PFSK-1 (cell line): ENCODE results near the gene MBNL2.

ENCODE experiments used
- FOXP2 ChIP-seq: optimal IDR thresholded peaks from 2 replicates; pipeline ENCODE3; 2011; ENCODE audit warnings: borderline replicate concordance, control low read depth, inconsistent platforms; ENCODE audit not compliant: insufficient read depth; ENCODE audit errors: extremely low read length, extremely low read depth
- POLR2AphosphoS5 ChIP-seq: IDR thresholded peaks from 2 replicates; pipeline ENCODE4 v1.6.1; 2012; ENCODE audit warnings: low read depth, mild to moderate bottlenecking, control low read depth, low read length, moderate library complexity
- REST ChIP-seq, 2 experiments: IDR thresholded peaks; 2 replicates each; pipeline versions ENCODE4 v1.6.1 to v1.8.0; 2011 to 2012; ENCODE audit warnings: low read depth in 2 of 2, low read length in 2 of 2, control low read depth in 1 of 2, inconsistent platforms in 1 of 2, mild to moderate bottlenecking in 1 of 2, moderate library complexity in 1 of 2; ENCODE audit not compliant: insufficient read depth in 1 of 2
- SIN3A ChIP-seq: IDR thresholded peaks from 2 replicates; pipeline ENCODE4 v1.6.1; 2012; ENCODE audit warnings: mild to moderate bottlenecking, low read length, moderate library complexity, borderline replicate concordance; ENCODE audit not compliant: insufficient read depth
- TAF1 ChIP-seq: IDR thresholded peaks from 2 replicates; pipeline ENCODE4 v1.6.1; 2012; ENCODE audit warnings: low read length, control low read depth, borderline replicate concordance; ENCODE audit not compliant: insufficient read depth

The MBNL2 gene

DNA sequence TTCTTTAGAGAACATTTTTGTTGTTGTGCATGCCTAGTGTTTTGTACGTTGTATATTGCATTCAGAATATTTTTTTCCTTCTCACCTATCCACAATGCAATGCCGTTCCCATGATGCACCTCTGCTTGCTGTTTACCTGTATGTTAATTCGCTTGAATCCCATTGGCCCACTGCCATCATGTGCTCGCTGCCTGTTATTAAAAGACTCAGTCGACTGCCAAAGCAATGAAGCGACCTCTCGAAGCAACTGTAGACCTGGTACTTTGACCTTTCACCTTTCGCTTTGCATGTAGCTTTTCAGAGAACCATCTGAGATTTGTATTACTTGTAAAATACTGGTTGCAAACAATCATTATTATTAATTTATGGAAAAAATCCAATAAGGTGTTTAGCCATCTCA, 134.5 kb downstream of the MBNL2 start:
- TF ChIP-seq TAF1 (no peak), FOXP2 (no peak), POLR2AphosphoS5 (no peak)

DNA sequence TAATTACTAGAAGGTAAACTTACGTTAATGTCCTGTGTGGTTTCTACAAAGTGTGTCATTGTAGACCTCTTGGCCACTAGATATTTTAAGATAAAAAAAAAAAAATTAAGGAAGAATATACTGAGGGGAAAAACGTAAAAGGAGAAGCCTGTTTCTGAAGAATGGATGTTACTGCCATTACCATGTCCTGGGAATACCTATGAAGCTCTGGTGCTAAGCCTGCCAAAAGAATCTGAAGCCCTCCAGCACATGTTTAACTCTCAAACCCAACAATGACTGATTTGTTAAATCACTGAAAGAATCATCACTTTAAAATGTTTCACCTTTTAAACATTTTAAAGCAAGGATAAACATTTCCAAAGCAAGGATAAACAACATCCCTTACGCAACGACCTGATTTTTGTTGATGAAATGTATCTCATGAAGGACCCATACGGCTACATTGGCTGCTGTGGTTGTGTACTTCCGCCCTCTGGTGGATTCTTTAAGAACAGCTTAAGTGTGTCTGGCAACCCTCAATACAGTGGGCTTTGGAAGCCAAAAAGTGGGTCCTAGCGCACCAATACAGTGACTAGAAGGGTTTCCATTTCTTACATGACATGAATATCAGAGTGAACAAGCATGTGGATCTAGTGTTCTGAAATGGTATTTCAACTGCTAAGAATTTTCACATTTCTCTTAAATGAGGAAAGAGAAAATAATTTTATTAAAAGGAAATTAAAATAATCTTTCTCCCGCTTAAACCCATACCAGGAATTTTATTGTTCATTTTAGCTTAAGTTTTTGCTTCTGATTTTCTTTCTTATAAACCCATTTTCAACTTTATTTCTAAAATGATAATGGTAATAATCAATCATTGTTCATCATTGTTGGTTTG, 137.3 kb downstream of the MBNL2 start:
- no peak for TF ChIP-seq POLR2AphosphoS5
- TF ChIP-seq TAF1: no peak
- TF ChIP-seq SIN3A: no peak
- no peak for TF ChIP-seq REST (IDR thresholded peaks at IDR 0.05; ENCODE audit: insufficient read depth in 1 of 2, low read depth in 2 of 2, low read length in 2 of 2)
- no peak for TF ChIP-seq FOXP2

GRCh38 chr13:97360610-97361009, 138.5 kb downstream of the MBNL2 start:
- TF ChIP-seq POLR2AphosphoS5 (no peak), REST (IDR thresholded peaks at IDR 0.05; ENCODE audit: insufficient read depth in 1 of 2, low read depth in 2 of 2, low read length in 2 of 2) (no peak), SIN3A (no peak), FOXP2 (no peak), TAF1 (no peak)

GRCh38 chr13:97364031-97364430, 141.9 kb downstream of the MBNL2 start:
- TF ChIP-seq REST (IDR thresholded peaks at IDR 0.05; ENCODE audit: insufficient read depth in 1 of 2, low read depth in 2 of 2, low read length in 2 of 2) (no peak), POLR2AphosphoS5 (no peak), TAF1 (no peak), SIN3A (no peak)

DNA sequence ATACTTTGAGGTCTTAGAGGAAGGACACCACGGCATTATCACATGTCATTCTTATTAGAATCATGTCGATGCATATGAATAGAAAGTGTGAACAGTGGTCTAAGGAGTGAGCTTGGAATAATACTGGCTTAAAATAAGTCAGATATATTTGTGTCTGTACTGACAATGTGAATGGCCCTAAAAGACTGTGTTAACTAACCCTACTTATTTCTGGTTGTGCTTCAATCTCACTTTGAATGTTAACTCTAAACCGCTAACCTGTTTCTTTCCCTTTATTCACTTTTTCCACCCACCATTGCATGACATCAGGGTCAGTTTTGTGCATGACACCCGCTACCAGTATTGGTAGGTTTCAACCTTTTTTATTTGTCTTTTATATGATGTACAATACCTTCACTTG, 142.7 kb downstream of the MBNL2 start:
- TF ChIP-seq SIN3A (no peak), REST (IDR thresholded peaks at IDR 0.05; ENCODE audit: insufficient read depth in 1 of 2, low read depth in 2 of 2, low read length in 2 of 2) (no peak), POLR2AphosphoS5 (no peak), FOXP2 (no peak)

GRCh38 chr13:97366172-97366688, 144.1 kb downstream of the MBNL2 start:
- TF ChIP-seq FOXP2 (no peak), REST (IDR thresholded peaks at IDR 0.05; ENCODE audit: insufficient read depth in 1 of 2, low read depth in 2 of 2, low read length in 2 of 2) (no peak), TAF1 (no peak), SIN3A (no peak), POLR2AphosphoS5 (no peak)
